ENCODE data around the gene CST8.
"Not testable (repeated sequence)": the region's sequence is repeated elsewhere in the genome, so short reads cannot be mapped to it uniquely, and the experiment has no call there.

The CST8 gene

GRCh38 chr20:23490817-23491216 is at the start of gene CST8:
Gene CST8 (plus strand): TSS chr20:23491117. CDS start chr20:23491668, 551 bp downstream.
- DNase-seq: no peak

DNA sequence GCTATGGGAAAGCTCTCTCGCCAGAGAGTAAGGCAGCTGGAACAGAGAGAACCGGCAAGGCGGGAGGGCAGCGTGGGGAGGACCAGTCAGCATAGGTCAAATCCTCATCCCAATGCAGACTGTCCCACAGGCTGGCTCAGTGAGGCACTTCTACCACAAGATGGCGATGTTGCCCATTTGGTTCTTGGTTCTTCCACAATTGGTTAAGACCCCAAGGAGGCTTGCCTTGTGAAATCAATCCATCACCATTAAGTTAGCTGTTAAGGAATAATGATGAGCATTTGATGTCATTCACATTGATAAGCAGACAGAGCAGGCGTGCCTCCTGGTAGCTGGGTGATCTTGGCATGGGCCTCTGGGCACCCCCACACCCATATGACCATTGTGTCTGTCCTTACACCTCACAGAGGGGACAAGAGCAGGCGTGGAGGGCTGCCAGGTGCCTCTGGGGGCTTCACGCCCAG is 49.0 kb upstream of the CST8 start:
- DNase-seq: peak; percentile 82

DNA sequence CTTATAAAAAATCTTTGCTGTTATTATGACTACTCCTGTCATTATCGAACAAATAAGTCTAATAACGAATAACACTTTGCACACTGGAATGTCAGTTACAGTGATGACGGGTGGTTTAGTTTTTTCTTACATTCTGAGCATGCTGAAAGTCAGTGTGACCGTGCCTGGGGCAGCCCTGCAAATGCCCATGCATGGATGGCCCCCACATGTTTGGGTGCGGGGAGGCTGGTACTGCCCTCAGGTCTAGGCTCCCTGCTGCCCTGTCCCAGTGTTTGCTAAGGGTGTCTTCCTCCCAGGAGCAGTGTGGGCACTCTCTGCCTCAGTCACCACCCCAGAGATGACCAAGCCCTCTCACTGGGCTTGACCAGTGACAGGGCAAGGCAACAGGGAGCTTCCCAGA is 48.5 kb upstream of the CST8 start:
- DNase-seq: no peak

DNA sequence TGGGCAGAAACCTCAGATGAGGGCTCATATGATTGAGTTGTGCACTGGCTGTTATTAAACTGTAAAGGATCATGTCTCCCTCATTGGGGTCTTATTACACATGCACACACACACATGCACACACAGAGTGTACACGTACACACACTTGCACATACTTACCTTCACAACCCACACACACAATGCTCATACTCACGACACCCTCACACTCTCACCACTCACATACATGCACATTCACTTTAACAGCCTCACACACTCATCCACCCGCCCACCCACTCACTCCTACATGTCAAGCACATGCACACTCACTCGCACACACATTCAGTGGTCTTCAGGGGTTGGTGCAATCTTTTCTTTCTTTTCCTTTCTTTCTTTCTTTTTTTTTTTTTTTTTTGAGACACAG is 46.1 kb upstream of the CST8 start:
- DNase-seq: no peak

DNA sequence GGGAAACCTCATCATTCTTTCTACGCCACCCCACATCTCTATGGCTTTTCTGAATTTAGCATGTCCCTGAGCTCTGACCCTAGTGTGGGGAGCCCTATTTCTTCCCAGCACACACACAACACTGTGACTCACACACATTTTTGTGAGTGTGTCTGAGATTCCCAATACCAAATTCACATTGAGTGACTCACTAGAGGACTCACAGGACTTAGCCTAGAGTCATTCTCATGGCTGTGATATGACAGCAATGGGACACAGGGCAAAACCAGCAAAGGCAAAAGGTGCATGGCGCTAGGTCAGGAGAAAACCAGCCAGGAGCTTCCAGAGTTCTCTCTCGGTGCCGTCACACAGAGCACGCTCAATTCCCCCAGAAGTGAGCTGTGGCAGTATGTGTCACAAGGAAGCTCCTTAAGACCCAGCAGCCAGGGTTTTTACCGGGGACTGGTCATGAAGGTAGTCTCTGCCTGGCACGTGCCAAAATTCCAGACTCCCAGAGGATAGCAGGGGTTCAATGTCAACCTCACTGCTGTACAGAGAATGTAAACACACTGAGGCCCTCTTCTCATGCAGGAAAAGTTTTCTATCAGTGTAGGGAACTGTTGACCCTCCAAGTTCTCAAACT is 45.2 kb upstream of the CST8 start:
- no peak for DNase-seq

DNA sequence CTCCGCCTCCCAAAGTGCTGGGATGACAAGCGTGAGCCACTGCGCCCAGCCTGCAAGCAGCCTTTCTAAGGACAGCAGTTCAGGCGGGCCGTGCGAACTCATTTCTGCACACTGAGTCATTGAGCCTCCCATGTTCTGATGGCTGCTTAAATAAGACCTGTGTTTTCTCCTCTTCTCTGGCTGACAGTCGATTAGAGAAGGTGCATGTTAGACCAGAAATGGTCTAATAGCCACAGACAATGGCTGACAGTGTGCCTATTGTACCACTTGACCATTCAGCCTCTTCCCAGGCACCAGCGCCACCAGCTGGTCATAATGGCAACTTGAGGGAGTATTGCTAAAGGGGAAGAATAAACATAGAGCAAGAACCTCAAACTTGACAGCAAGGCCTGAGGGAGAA is 44.4 kb upstream of the CST8 start:
- DNase-seq: peak; percentile 44

- no peak for DNase-seq
These were observed 42.8 kb upstream of the CST8 start for GRCh38 chr20:23448167-23448566.

DNA sequence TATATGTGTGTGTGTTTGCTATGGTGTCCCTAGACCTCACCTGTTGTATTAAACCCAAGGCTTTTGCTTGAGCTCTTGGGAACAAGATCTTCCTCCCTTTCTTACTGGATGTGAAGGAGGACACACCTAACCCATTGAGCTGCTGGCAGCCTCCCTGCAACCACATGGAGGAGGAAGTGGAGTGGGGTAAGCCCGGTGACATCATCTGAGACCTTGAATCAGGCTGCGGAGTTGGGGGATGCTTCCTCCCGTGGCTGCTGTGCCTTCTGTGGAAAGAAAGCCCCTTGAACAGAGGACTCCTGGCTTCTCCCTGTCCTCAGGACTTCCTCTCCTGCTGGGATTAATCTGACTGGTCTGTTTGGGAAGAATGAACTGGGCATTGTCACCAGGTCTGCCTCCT is 41.5 kb upstream of the CST8 start:
- no peak for DNase-seq

DNA sequence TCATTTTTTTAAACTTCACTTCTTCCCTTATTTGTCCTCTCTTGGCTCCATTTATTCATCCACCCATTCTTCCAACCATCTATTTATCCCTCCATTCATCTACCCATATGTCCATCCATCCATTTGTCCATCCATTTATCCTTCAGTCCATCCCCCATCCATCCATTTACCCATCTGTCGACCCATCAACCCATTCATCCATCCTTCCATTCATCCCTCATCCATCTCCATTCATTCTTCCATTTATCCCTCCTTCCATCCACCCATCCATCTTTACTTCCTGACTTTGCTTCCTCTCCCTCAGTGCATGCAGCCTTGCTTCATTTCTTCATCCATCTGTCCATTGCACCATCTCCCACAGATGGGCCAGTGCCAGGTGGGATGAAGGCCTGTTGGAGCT is 40.0 kb upstream of the CST8 start:
- no peak for DNase-seq

DNA sequence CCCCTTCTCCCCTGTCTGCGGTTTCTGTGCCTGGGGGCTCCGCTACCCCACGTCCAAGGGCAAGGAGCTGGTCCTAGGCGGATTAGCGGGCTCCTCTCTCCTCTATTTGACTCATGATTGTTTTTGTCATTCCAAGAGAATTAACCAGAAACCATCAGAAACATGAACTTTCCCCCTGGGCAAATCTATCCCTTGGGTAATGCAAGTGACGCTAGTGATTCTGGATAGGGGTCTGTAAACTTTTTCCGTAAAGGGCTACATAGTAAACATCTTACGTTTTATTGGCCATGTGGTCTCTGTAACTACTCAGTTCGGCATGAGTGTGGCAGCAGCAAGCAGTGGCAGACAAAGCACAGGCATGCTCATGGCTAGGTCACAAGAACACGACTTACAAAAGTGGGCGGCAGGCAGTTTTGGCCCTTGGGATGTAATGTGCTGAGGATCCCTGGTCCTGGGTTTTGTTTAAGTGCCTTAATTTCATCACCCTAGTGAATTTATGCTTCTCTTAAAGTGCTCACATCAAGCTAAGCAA is 38.9 kb upstream of the CST8 start:
- DNase-seq: no peak

- no peak for DNase-seq
These were observed 38.1 kb upstream of the CST8 start, which contains the start of gene CST11 for GRCh38 chr20:23452776-23453175. Gene CST11 (minus strand): TSS chr20:23452876. CDS start chr20:23452811, 65 bp downstream.

- DNase-seq: no peak
These were observed 37.1 kb upstream of the CST8 start for GRCh38 chr20:23453549-23454543.

- no peak for DNase-seq
These were observed 36.1 kb upstream of the CST8 start for GRCh38 chr20:23454816-23455215.

DNA sequence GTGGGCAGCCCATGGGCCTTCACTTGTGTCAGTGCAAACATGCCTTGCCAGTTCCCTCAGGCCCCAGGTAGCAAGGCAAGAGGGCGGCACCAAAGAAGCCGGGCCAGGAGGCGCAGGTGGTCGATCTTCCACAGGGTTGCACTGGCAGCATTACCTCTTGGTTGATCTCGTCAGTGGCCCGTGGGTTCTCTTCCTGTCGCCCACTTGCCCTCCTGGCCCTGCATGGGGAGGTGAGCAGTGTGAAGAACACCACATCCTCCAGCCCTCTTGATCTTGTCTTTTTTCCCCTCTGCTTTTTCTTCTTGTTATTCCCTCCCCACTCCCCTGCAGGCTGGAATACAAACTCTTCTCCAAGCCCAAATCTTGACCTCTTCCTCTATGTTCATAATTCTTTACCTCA is 35.3 kb upstream of the CST8 start:
- DNase-seq: no peak

DNA sequence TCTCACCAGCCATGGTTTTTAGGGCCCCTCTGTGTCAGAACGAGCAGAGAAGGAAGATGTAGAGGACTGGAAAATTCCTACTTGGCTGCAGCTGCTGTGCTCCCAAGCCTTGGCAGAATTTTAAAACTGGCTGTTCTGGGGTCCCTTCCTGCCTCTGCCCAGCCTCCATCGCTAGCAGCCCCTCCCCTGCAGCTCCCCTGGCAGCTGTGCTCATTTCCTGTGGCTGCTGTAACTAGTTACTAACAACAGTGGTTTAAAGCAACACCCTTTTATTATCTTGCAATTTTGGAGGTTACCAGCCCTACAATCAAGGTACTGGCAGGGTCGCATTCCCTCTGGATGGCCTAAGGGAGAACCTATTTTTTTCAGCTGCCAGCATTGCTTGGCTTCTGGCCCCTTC is 34.5 kb upstream of the CST8 start:
- no peak for DNase-seq

- no peak for DNase-seq
These were observed 34.0 kb upstream of the CST8 start for GRCh38 chr20:23456873-23457272.

- DNase-seq: no peak
These were observed 31.3 kb upstream of the CST8 start for GRCh38 chr20:23459461-23460150.

GRCh38 chr20:23461180-23461579 is 29.7 kb upstream of the CST8 start:
- no peak for DNase-seq

DNA sequence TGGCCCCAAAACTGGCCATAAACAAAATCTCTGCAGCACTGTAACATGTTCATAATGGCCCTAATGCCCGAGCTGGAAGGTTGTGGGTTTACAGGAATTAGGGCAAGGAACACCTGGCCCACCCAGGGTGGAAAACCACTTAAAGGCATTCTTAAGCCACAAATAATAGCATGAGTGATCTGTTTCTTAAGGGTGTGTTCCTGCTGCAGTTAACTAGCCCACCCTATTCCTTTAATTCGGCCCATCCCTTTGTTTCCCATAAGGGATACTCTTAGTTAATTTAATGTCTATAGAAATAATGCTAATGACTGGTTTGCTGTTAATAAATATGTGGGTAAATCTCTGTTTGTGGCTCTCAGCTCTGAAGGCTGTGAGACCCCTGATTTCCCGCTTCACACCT is 24.0 kb upstream of the CST8 start:
- DNase-seq: not testable (repeated sequence)

- not testable (repeated sequence) for DNase-seq
These were observed 18.6 kb upstream of the CST8 start for GRCh38 chr20:23472306-23472705.

GRCh38 chr20:23473293-23473692 is 17.6 kb upstream of the CST8 start:
- not testable (repeated sequence) for DNase-seq

- DNase-seq: no peak
These were observed 15.5 kb upstream of the CST8 start for GRCh38 chr20:23475395-23475794.

Measured in retina (tissue), 1 donor.